ENCODE results near the gene RASGRP3.

RASGRP3 gene

DNA sequence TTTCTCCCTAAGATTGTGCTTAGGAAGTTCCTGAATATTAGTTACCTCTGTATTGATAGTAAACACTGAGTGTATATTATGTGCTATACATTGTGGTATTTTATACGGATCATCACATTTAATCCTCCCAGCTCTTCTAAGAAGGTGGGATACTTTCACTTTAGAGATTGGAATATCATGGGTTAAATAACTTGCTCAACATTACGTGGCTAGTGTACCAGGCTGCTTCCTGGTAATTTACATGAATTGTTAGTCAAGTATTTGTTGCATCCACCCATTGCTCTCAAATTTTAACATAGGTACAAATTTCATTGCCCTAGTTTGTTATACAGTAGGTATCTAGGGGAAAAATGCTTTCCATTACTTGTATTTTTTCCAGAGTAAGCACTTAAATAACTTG lies 101.2 kb downstream of the RASGRP3 start:
- no peak for DNase-seq (ENCODE audit: low read depth in 2 of 2)

DNA sequence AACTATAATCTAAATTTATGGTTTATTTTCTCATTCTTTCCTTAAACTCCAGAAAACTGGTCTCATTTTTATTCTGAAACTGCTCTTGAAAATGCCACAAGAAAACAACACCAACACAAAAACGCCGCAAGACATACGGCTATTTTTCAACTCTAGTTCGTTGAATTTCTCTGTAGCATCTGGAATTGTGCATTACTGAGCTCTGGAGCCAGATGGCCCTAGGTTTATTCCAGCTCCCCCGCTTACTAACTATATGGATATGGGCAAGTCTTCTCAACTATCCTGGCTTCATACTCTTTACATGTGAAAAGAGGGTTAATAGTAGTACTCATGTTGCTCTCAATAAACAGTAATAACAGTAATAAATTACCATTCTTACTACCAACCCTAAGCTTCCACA lies 102.8 kb downstream of the RASGRP3 start:
- no peak for DNase-seq (ENCODE audit: low read depth in 2 of 2)

DNA sequence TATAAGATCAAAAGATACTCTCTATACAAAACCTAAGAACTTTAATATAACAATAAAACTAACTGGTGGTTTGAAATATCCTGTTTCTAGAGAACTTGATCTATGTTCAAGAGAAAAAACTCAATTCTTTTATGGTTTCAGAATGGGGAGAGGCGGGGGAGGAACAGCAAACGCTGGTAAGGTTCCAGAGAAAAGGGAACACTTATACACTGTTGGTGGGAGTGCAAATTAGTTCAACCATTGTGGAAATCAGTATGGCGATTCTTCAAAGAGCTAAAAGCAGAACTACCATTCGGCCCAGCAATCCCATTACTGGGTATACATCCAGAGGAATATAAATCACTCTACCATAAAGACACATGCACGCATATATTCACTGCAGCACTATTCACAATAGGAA lies 105.4 kb downstream of the RASGRP3 start:
- DNase-seq (ENCODE audit: low read depth in 2 of 2), result no peak

DNA sequence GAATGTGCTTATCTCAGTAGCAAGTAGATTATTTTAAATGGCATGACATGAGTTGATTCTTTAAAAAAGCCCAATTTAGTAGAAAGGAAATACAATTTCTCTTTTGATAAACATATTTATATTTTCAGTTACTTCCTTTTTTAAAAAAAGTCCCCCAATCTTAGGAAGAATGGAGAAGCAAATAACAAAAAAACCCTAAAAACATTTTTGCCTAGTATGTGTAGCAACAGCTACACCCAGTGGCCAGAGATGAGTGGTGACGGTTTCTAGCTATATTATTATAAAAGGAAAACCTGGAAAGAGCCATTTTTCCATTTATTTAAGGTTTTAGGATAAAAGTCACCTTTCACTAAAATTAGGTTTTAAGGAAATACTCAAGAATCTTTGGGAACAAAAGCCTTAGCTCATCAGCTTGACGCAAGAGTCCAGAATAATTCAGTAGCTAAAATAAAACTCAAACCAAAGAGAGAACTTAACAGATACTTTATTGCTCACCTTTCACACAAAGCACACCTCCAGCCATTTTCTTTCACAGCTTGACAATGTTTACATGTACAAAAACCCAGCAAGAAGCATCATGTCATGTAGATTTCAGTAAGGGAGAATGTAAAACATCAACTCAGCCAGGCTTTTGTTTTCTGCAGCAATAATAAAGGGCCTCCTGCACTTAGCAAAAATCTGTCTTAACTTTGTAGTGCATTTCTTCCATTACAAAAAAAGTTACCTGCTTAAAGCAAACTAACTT lies 106.9 kb downstream of the RASGRP3 start:
- no peak for DNase-seq (ENCODE audit: low read depth in 2 of 2)

DNA sequence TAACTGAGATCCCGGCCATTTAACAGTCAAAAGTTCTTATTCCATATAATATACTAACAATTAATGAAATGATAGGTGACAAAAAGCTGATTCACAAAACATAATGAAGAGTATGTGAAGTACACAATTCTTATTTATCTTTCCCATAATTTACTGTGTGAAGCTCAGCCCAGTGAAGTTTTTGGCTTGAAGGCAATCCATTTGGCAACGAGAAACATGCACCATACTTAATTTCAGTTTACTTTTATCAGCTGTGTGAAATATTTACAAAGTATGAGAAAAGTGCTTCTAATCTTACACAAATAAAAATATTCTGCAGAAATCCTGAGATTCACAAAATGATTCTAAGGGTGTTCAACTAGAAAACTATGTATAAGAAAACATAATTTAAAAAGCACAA lies 110.3 kb downstream of the RASGRP3 start:
- DNase-seq (ENCODE audit: low read depth in 2 of 2), result no peak

DNA sequence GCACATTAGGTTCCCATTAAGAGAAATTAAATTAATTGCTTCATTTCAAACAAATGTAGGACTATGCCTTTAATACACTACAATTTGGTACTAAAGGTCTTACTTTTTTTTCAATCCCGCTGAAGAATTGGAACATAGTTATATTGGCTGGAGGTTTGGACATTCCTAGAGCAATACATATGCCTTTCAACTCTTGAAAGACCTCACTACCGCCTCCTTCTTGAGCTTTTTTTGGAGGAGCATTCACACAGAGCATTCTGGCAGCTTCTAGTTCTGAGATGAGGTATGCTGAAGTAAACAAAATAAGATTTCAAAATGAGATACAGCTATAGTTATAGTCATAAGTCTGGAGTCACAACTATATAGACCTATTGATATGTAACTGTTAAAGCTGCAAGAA lies 111.8 kb downstream of the RASGRP3 start:
- DNase-seq (ENCODE audit: low read depth in 2 of 2), result no peak

DNA sequence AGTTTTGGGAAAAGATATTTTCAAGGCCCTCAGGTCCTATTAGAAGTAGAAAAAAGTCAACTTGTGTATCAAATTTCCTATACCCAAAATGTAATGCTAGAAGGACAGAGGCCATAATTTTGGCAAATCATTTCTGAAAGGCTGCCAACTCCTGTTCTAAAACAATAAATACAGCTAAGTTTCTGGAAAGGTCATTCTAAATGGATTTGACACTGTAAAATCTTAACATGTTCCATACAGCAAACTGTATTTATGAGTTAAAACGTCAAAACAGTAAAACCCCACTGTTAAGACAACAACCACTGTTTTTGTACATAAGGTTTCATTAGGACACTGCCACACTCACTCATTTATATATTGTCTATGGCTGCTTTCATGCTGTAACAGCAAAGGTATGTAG lies 113.0 kb downstream of the RASGRP3 start:
- no peak for DNase-seq (ENCODE audit: low read depth in 2 of 2)

DNA sequence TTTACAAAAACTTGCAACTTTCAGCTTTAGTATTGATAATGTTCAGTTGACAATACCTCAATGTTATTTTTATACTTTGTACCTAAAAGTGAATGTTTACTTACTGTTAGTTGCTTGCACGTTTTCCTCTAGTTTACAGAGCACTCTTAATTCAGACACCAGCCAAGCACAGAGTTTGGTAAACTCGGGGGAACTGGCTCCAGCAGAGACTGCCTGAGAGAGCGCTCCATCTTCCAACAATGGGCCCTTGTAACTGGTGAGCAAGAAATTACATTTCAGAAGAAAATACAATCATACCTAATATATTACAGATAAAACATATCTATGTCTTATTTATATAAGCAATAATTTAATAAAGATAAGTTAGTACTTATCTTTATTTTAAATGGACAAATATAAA lies 118.9 kb downstream of the RASGRP3 start:
- no peak for DNase-seq (ENCODE audit: low read depth in 2 of 2)

DNA sequence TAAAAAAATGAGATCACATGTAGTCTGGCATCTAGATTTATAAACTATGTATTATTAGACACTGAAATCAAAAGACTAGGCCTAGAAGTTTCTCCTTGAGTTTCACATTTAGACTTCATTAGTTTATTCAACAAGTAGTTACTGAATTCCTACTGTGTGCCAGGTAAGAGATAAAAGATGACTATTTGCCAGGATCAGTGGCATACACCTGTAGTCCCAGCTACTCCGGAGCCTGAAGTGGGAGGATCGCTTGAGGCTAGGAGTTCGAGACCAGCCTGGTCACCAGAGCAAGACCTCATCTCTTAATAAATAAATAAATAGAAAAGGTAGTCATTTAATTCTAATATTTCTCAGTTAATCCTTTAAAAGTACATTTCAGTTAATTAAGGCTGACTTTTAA lies 120.6 kb downstream of the RASGRP3 start:
- no peak for DNase-seq (ENCODE audit: low read depth in 2 of 2)

DNA sequence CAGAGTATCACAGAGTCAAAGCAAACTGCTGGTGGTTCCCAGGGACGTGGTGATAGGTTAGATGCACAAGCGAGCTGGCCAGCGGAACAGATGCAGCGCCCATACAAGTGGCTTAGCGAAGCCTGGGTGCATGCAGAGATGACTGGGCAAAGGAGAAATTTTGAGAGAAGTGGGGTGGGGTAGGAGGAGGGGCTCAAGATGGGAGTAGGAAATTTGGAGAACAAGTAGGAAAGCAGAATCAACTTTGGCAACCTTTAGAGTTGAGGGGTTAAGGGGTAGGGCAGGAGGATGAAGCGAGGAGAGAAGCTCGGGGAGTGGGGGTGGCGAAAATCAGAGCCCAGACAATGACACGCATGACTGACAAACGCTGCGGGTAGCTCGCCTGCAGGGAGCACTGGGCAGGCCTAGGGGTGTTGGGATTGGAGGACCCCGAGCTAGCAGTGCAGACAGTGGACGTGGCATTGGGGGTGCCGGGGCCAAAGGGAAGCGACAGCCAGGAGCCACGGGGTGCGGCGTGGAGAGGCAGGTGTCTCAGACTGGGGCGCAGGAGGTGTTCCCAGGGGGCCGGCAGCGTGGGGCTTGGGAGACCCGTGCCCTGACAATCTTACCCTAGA lies 122.2 kb downstream of the RASGRP3 start:
- DNase-seq (ENCODE audit: low read depth in 2 of 2), result no peak

DNA sequence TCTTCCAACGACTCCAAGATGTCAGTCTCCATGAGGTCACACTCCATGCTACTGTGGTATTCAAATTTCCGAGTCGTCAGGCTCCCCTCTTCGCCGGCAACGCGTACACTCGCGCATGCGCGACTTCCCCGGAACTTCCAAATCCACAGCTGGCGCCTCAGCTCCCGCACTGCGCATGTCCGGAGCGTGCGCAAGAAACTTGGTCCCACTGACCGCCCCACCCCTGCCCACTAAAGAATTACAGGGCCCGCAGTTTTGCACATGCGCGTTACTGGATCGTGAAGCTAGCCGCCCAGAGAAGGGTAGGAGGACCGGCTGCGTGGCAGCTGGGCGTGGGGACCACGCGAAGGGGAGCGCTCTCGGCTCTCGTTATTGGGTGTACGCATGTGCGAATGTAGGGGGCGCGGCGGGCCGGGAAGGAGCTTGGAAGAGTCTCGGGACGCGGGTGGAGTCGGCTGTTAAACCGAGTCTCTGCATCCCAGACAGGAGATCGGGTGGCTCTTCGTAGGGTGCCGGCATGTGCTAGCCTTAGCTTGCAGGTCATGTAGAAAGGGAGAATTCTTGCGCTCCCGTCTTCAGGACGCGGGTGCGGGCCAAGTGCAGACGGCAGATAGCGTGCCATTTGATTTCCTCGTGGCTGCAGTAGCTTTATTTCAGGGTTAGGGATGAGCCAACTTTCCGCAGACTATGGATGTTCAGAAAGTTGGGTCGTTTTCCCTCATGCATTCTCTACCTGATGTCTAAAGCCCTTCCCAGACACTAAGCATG lies 122.9 kb downstream of the RASGRP3 start, which contains the start of gene FAM98A:
Gene FAM98A, minus strand, starts transcription at position 125 of the 768 bp plus-strand sequence. Its CDS starts 78 bp downstream, at position 47.
- DNase-seq (ENCODE audit: low read depth in 2 of 2), result peak; percentile 99

DNA sequence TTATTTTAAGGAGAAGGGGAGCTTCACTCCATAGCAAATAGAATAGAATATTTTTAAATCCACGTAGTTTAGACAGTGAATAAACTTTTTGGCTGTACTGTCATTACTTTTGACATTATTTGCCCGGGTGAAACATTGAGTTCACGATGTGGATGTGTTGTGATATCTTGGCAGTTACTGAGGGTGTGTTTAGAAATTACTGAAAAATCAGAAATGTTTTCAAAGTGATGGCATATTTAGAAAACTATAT lies 123.4 kb downstream of the RASGRP3 start:
- no peak for DNase-seq (ENCODE audit: low read depth in 2 of 2)

DNA sequence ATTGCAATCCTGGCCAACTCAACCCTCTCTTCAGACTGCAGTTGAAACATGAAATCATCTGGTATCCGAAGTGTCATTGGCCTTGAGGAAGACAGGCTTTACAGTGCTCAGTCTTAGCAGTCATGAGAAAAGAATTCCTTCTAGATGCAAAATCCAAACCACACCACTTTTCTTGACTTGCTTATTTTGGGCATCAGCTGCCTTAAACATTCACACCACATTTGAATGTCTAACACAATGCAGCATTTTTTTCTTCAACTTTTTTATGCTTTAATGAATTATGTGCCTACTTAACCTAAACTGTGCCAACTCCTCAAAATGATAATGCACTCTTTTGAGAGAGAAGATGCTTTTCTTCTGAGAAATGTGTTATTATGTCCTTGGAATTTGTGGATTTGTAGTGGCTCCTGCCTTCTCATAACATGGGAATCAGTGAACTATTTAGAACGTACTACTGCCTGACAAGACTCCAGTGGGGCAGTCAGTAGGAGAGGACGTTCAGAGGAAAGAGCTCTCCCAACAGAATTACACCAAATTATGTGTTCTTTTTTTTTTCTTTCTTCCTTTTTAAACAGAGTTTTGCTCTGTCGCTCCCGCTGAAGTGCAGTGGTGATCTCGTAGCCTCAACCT lies 125.9 kb downstream of the RASGRP3 start:
- DNase-seq (ENCODE audit: low read depth in 2 of 2), result no peak

DNA sequence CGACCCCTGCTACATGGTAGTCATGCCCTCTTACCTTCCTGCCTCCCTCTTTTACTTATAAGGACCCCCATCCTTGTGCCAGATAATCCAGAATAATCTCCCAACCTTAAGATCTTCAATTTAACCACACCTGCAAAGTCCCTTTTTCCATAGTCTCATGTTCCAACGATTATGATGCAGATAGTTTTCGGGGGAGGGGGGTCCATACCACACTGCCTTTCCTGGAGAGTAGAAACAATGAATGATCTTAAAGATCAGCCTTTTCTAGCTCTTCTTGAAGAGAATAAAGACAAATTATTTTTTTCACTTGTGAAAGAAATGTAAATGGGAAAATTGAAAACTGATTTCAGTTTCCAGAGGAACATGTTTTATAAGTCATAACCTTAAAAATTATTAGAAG lies 127.0 kb downstream of the RASGRP3 start:
- DNase-seq (ENCODE audit: low read depth in 2 of 2), result no peak

DNA sequence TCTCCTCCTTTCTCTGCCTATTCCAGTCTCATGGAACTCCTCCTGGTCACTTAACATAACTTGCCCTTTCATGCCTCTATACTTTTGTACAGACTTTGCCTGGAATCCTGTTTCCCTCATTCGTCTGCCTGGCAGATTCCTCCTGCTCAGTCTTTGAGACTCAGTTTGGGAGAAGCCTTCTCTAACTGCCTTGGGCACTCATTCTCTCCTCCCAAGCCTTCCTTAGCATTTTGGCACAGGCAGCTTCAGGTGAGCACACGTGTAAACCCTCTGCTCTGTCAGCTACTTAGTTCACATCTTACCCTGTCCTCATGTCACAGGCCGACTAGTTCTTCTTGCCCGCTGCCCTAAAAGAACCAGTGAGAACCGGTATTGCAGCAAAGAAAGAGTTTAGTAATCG lies 128.6 kb downstream of the RASGRP3 start:
- no peak for DNase-seq (ENCODE audit: low read depth in 2 of 2)

DNA sequence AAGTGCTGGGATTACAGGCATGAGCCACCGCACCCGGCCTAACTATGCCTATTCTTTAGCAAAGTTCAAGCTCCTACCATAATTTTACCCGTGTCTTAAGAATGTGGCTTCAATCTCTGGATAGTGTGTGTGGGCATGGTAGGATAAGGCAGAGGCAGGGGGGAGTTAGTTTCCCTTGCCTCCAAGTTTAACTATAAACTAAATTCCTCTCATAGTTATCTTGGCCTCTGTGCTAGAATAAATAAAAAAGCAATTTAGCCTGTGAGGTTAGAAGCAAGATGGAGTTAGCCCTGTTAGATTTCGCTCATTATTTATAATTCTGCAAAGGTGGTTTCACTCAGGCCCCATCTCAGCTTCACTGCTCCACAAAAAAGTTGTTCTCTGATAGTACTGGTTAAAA lies 129.7 kb downstream of the RASGRP3 start:
- no peak for DNase-seq (ENCODE audit: low read depth in 2 of 2)

DNA sequence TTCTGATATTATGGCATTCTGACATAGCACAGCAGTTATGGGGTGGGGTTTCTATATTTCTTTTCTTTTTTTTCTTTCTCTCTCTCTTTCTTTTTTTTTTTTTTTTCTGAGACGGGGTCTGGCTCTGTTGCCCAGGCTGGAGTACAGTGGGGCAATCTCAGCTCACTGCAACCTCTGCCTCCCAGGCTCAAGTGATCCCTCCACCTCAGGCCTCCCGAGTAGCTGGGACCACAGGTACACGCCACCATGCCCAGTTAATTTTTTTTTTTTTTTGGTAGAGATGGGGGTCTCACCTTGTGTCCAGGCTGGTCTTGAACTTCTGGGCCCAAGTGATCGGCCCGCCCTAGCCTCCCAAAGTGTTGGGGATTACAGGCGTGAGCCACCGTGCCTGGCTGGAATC lies 130.2 kb downstream of the RASGRP3 start:
- no peak for DNase-seq (ENCODE audit: low read depth in 2 of 2)

DNA sequence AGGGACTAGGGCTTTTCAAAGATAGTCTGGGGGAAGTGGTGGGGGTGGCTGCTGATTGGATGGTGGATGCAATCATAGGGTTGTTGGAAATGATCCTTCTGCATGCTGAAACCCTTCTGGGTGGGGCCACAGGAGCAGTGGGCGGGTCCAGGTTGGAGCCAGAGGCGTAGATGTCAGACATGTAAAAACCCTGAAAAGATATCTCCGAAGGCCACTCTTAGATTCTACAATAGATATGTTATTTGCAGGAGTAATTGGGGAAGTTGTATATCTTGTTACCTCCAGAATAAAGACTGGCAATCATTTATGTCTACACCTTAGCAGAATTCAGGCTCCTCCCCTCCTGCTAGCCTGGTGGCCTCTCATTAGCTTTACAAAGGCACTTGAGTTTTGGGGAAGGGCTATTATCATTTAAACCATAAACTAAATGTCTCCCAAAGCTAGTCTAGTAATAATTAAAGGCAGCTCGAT lies 130.8 kb downstream of the RASGRP3 start:
- no peak for DNase-seq (ENCODE audit: low read depth in 2 of 2)

DNA sequence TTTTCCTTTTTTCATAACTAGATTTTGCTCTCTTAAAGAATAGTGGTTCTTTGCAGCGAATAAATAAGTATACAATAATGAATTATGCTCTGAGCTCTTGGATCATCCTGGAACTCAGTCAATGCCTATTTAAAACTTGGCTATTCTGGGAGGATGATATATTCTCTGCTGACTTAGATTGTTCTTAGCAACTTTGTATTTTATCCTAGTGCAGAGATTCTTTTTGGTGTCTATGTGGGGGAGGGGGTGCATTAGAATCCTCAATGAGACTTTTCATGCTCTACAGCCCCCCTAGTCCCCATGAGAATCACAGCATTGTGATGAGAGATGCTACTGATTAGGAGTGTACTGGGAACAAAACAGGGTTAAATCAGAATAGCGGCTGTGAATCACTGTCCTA lies 131.5 kb downstream of the RASGRP3 start:
- DNase-seq (ENCODE audit: low read depth in 2 of 2), result no peak

DNA sequence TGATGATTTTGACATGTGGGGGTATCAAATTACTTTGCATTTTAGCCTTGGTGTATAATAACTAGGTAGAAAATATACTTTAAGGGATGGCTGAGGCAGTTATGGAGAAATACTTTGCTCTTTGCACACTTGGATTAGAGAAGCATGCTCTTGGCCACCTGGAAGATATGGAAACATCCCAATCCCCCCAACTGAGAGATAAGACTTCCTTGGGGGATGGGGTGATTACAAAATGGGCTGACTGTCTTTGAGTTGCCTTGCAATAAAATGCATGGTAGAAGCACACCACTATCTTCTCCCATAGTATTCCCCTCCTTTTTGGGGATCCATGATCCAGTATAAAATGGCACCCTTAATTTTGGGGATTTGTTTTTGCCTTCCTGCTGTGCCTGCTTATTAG lies 137.7 kb downstream of the RASGRP3 start:
- no peak for DNase-seq (ENCODE audit: low read depth in 2 of 2)

Measured in stimulated activated CD8-positive, alpha-beta memory T cell treated with anti-CD3 and anti-CD28 coated beads, Interleukin-15, amount 100 ng/mL, for 4 hours (primary cell).